HepG2 (cell line): ENCODE data around the gene PSMD2. TPM values are rescaled to one million over a fixed set of nuclear protein-coding genes. Genes with fewer than 3 reads are reported as not detected.
A peak's percentile ranks its signal among the peaks of the same experiment; 100 is the strongest.

Source experiments
- ATAC-seq: fragments of 200-7000 bp; cut with Tn5 transposase; 3 replicates; pipeline ENCODE4 v1.9.1; 2020; ENCODE audit warnings: mild to moderate bottlenecking, moderate library complexity
- BruUV-seq: library from RNA; stranded (reverse); fragments of 400-500 nt; replicated peaks from 2 replicates; lab custom pipeline; 2021; lab: Mats Ljungman, UMichigan
- CTCF ChIA-PET: fragments of 300-600 bp; formaldehyde crosslinking; extraction: SDS; loops from one replicate; lab custom pipeline; 2021; ENCODE audit warnings: low total read pairs, inconsistent platforms, low intra/inter-chr PET ratio; lab: Yijun Ruan, JAX
- POLR2A ChIA-PET: fragments of 350-600 bp; sonication (Branson Sonifier 250); formaldehyde crosslinking; loops from one replicate; lab custom pipeline; 2020; ENCODE audit warnings: antibody characterized with exemption, inconsistent platforms; lab: Yijun Ruan, JAX
- DNase-seq: peaks from one replicate; pipeline ENCODE4 v3.0.0-alpha.2; 2015; ENCODE audit warnings: low spot score
- FAIRE-seq: peaks from 3 replicates; lab custom pipeline; 2011; peaks lifted over from hg19 to GRCh38; lab: Jason Lieb, UNC
- H2AFZ ChIP-seq: one replicate; pipeline ENCODE4 v1.6.1; 2011; ENCODE audit warnings: low read length, inconsistent platforms
- H3K27ac ChIP-seq: fragments of 300-600 bp; 3 replicates; pipeline ENCODE4 v1.8.0; 2011; ENCODE audit warnings: mixed run types, mild to moderate bottlenecking, mixed read lengths, low read length, inconsistent platforms; ENCODE audit not compliant: insufficient read depth; ENCODE audit errors: extremely low read length
- H3K27me3 ChIP-seq, 2 experiments: fragments of 200-600 bp in 1 of 2; 2 replicates in 1 of 2; 3 replicates in 1 of 2; pipeline versions ENCODE4 v1.6.0 to v1.8.0; 2011; ENCODE audit warnings: low read length in 2 of 2, mild to moderate bottlenecking in 2 of 2, moderate library complexity in 2 of 2, inconsistent platforms in 1 of 2; ENCODE audit not compliant: insufficient read depth in 2 of 2, control insufficient read depth in 1 of 2
- H3K36me3 ChIP-seq, 2 experiments: fragments of 200-600 bp in 1 of 2; replicated peaks in 1 of 2; 2 replicates in 1 of 2; 3 replicates in 1 of 2; pipeline versions ENCODE4 v1.5.1 to v1.8.0; 2011; ENCODE audit warnings: low read length in 2 of 2, inconsistent platforms in 1 of 2; ENCODE audit not compliant: insufficient read depth in 2 of 2, control insufficient read depth in 1 of 2
- H3K4me1 ChIP-seq: 2 replicates; pipeline ENCODE4 v1.5.1; 2012; ENCODE audit warnings: low read length, inconsistent platforms; ENCODE audit not compliant: insufficient read depth
- H3K4me2 ChIP-seq: 2 replicates; pipeline ENCODE4 v1.6.0; 2011; ENCODE audit warnings: low read depth, low read length, inconsistent platforms
- H3K4me3 ChIP-seq, 3 experiments: fragments of 200-600 bp in 1 of 3; sonication (generic), shearing (Covaris generic) in 1 of 3; replicated peaks in 1 of 3; 2 replicates each; pipeline ENCODE4 v1.5.1; 2011 to 2016; ENCODE audit warnings: low read length in 3 of 3, inconsistent platforms in 2 of 3, low read depth in 2 of 3, mild to moderate bottlenecking in 2 of 3, control low read depth in 1 of 3, mixed read lengths in 1 of 3; ENCODE audit not compliant: insufficient read depth in 1 of 3
- H3K79me2 ChIP-seq: one replicate; pipeline ENCODE4 v1.6.1; 2011; ENCODE audit warnings: low read length, inconsistent platforms; ENCODE audit not compliant: insufficient read depth
- H3K9ac ChIP-seq: 2 replicates; pipeline ENCODE4 v1.6.0; 2011; ENCODE audit warnings: mild to moderate bottlenecking, low read depth, low read length, inconsistent platforms; ENCODE audit not compliant: insufficient read depth
- H3K9me3 ChIP-seq: 2 replicates; pipeline ENCODE4 v1.5.1; 2012; ENCODE audit warnings: mild to moderate bottlenecking, low read length
- H4K20me1 ChIP-seq: 2 replicates; pipeline ENCODE4 v1.6.0; 2011; ENCODE audit warnings: inconsistent platforms, mild to moderate bottlenecking, low read length, moderate library complexity; ENCODE audit not compliant: insufficient read depth
- E2F5 ChIP-seq: sonication (generic); formaldehyde crosslinking; conservative IDR thresholded peaks from 2 replicates; pipeline ENCODE4 v1.4.0; 2020; ENCODE audit warnings: missing genetic modification reagents
- FOSL2 ChIP-seq: sonication (generic); formaldehyde crosslinking; IDR thresholded peaks from 2 replicates; pipeline ENCODE4 v1.4.0; 2020; ENCODE audit warnings: missing genetic modification reagents
- HNF4G ChIP-seq, 2 experiments: sonication (generic) in 1 of 2; formaldehyde crosslinking in 1 of 2; IDR thresholded peaks; 2 replicates each; pipeline versions ENCODE4 v1.4.0 to v1.6.1; 2011 to 2020; ENCODE audit warnings: borderline replicate concordance in 2 of 2, low read depth in 2 of 2, mild to moderate bottlenecking in 2 of 2, low read length in 1 of 2, missing genetic modification reagents in 1 of 2, moderate library complexity in 1 of 2
- HOXA3 ChIP-seq: sonication (generic); formaldehyde crosslinking; IDR thresholded peaks from 2 replicates; pipeline ENCODE4 v1.5.0; 2020; ENCODE audit warnings: missing genetic modification reagents
- MAFF ChIP-seq: IDR thresholded peaks from 2 replicates; pipeline ENCODE4 v1.6.1; 2011; ENCODE audit warnings: low read depth, low read length, improper control_type of control experiment
- NFE2 ChIP-seq: sonication (generic); formaldehyde crosslinking; IDR thresholded peaks from 2 replicates; pipeline ENCODE4 v1.4.0; 2020; ENCODE audit warnings: missing genetic modification reagents
- POLR2AphosphoS2 ChIP-seq: IDR thresholded peaks from 2 replicates; pipeline ENCODE4 v1.6.1; 2011; ENCODE audit warnings: low read depth, low read length, improper control_type of control experiment
- POLR2G ChIP-seq: fragments of 200-400 bp; formaldehyde crosslinking; IDR thresholded peaks from 2 replicates; pipeline ENCODE4 v1.6.1; 2018; ENCODE audit warnings: mild to moderate bottlenecking, low read depth, low read length, moderate library complexity
- SAFB2 ChIP-seq: sonication (generic); formaldehyde crosslinking; IDR thresholded peaks from 2 replicates; pipeline ENCODE4 v1.5.1; 2020; ENCODE audit warnings: missing genetic modification reagents, low read depth, mild to moderate bottlenecking, borderline replicate concordance
- SNRNP70 ChIP-seq: fragments of 200-400 bp; formaldehyde crosslinking; IDR thresholded peaks from 2 replicates; pipeline ENCODE4 v1.6.1; 2017; ENCODE audit warnings: mild to moderate bottlenecking, low read depth, low read length, moderate library complexity
- ZNF367 ChIP-seq: sonication (generic); formaldehyde crosslinking; IDR thresholded peaks from 2 replicates; pipeline ENCODE4 v1.4.0; 2020; ENCODE audit warnings: missing genetic modification reagents, borderline replicate concordance
- ZNF687 ChIP-seq: sonication (generic); formaldehyde crosslinking; IDR thresholded peaks from 2 replicates; pipeline ENCODE4 v1.5.1; 2020; ENCODE audit warnings: mild to moderate bottlenecking, missing genetic modification reagents, moderate library complexity
- ZSCAN25 ChIP-seq: sonication (generic); formaldehyde crosslinking; IDR thresholded peaks from 2 replicates; pipeline ENCODE4 v1.8.0; 2022; ENCODE audit warnings: mild to moderate bottlenecking, missing genetic modification reagents
- WGBS: methylation state at CpG from one replicate; pipeline ENCODE4 v1.1.6; 2017; ENCODE audit warnings: low lambda C conversion rate; 5-methylcytosine and 5-hydroxymethylcytosine counted together
- in situ Hi-C: cut with HindIII; loops from 2 replicates; pipeline ENCODE4 v1.10.0; 2017; ENCODE audit warnings: low pct_unique_long_range_greater_than_20kb; ENCODE audit not compliant: extremely low pct_ligation_motif_present
- intact Hi-C: fragments of 100-400 bp; cut with micrococcal nuclease; formaldehyde crosslinking; loops from one replicate; pipeline ENCODE4 v1.10.0; 2022; ENCODE audit not compliant: unreplicated experiment
- polyA plus RNA-seq, 8 experiments: library from polyadenylated mRNA; depleted of rRNA in 3 of 8; stranded (reverse) in 7 of 8; unstranded in 1 of 8; fragments of >200 nt; fragmentation: Illumina TruSeq in 4 of 8; extraction: Trizol in 4 of 8; gene quantifications; 2 replicates each; pipeline versions ENCODE4 v1.2.1 to v1.2.3, GENCODE V29; 2011 to 2016; ENCODE audit warnings: low read depth in 4 of 8, missing spikeins in 1 of 8, mixed read lengths in 1 of 8; ENCODE audit not compliant: insufficient read depth in 1 of 8
- total RNA-seq, 5 experiments: library from RNA; depleted of rRNA; stranded (reverse); fragments of >200 nt; fragmentation: Illumina TruSeq; extraction: Trizol; gene quantifications; 2 replicates each; pipeline ENCODE4 v1.2.3, GENCODE V29; 2016; ENCODE audit warnings: low read depth in 1 of 5

PSMD2 gene
- total and polyA plus RNA-seq, 2 of the 13 experiments (the other 11 are each of a cell fraction or from before 2014, with no cell fraction given): 125 to 200 TPM

- ATAC-seq: no peak
- H4K20me1 ChIP-seq: peaks cover 38% of the 10 kb centered on the region
- POLR2A ChIA-PET: interaction anchor here (1.5 kb wide), 2 partner anchors 16 to 20 kb away, joined by 3 to 5 read pairs; partner anchors contain the start of gene FAM131A
- WGBS: 80% methylated on average over 2 of the region's 5 CpGs
- no peaks in the 10 kb centered on the region for H3K9me3 ChIP-seq
- peak overlapping the region; percentile 94 for H3K4me2 ChIP-seq
- no peak overlapping the region for H3K9ac ChIP-seq
- CTCF ChIA-PET: no interaction called here
- H3K27ac ChIP-seq: no peak overlapping the region
- intact Hi-C loops (no loop called here), in situ Hi-C loops (no loop called here)
- peaks cover 56% of the 10 kb centered on the region for H3K79me2 ChIP-seq
- no peak overlapping the region for H2AFZ ChIP-seq
- H3K4me1 ChIP-seq: peaks cover 44% of the 10 kb centered on the region
- TF ChIP-seq MAFF (no peak), ZNF687 (CRISPR knock-in tag) (peak; percentile 39), POLR2G (peak; percentile 17; the same call in 1 of the 2 replicates)
- H3K4me3 ChIP-seq: peak overlapping the region in 2 of 3 experiments; percentile 68 to 86; a peak in 3 of 6 replicates
- H3K36me3 ChIP-seq: peaks cover 25 to 55% of the 10 kb centered on the region in 2 experiments
- no peak for FAIRE-seq
- TSS peak; percentile 41 for BruUV-seq
- no peaks in the 10 kb centered on the region; a peak in 1 of 5 replicates for H3K27me3 ChIP-seq
- DNase-seq: no peak
These were observed 18.2 kb downstream of the PSMD2 start for GRCh38 chr3:184317201-184317600.

- no peak overlapping the region for H3K27ac ChIP-seq
- ATAC-seq (peak; percentile 13; the same call in 2 of the 3 replicates), FAIRE-seq (no peak), DNase-seq (peak; percentile 34)
- peaks cover 41% of the 10 kb centered on the region for H4K20me1 ChIP-seq
- H3K4me2 ChIP-seq: no peak overlapping the region
- in situ Hi-C loops (no loop called here), intact Hi-C loops (no loop called here)
- no peaks in the 10 kb centered on the region; a peak in 1 of 5 replicates for H3K27me3 ChIP-seq
- no peak overlapping the region for H3K4me3 ChIP-seq
- CTCF ChIA-PET: no interaction called here
- H3K4me1 ChIP-seq: peaks cover 38% of the 10 kb centered on the region
- H3K79me2 ChIP-seq: peaks cover 52% of the 10 kb centered on the region
- no peak overlapping the region for H3K9ac ChIP-seq
- BruUV-seq: no TSS peak
- POLR2A ChIA-PET: interaction anchor here (0.6 to 1.0 kb wide), 3 partner anchors 8 to 11 kb away, joined by 3 read pairs; no protein-coding TSS in a partner anchor
- no peaks in the 10 kb centered on the region for H3K9me3 ChIP-seq
- H3K36me3 ChIP-seq: peaks cover 43 to 84% of the 10 kb centered on the region in 2 experiments
- WGBS: no CpG with 5 or more reads among the region's 4 CpGs
- H2AFZ ChIP-seq: no peak overlapping the region
- TF ChIP-seq NFE2 (CRISPR knock-in tag) (peak; percentile 44; the same call in 1 of the 2 replicates), HOXA3 (CRISPR knock-in tag) (no peak), SNRNP70 (no peak), E2F5 (CRISPR knock-in tag) (no peak), ZNF367 (CRISPR knock-in tag) (no peak), SAFB2 (CRISPR knock-in tag) (no peak), FOSL2 (CRISPR knock-in tag) (peak; percentile 74), ZSCAN25 (CRISPR knock-in tag) (no peak), HNF4G (IDR thresholded peaks at IDR 0.05; ENCODE audit: borderline replicate concordance, low read depth, low read length) (no peak), HNF4G (CRISPR knock-in tag; IDR thresholded peaks at IDR 0.05; ENCODE audit: borderline replicate concordance, low read depth) (no peak), POLR2AphosphoS2 (peak; percentile 73; the same call in 1 of the 2 replicates)
These were observed 21.0 kb downstream of the PSMD2 start for GRCh38 chr3:184320104-184320445.
